Liver (tissue), 9 donors: ENCODE results near the gene DICER1. TPM values are rescaled to one million over a fixed set of nuclear protein-coding genes. Genes with fewer than 3 reads are reported as not detected.

Experiments
- DNase-seq: peaks from one replicate; pipeline ENCODE4 v3.0.0-alpha.2; 2017; ENCODE audit warnings: low spot score
- H3K27ac ChIP-seq, 2 donors: one replicate each; pipeline ENCODE4 v1.7.0; 2013; ENCODE audit warnings: inconsistent platforms in 2 of 2, low read length in 2 of 2, control low read depth in 1 of 2, low read depth in 1 of 2, mild to moderate bottlenecking in 1 of 2
- H3K27me3 ChIP-seq, 4 donors: one replicate each; pipeline versions ENCODE4 v1.6.1 to v1.7.0; 2013; ENCODE audit warnings: low read length in 3 of 4, inconsistent platforms in 1 of 4, mild to moderate bottlenecking in 1 of 4, moderate library complexity in 1 of 4; ENCODE audit not compliant: control insufficient read depth in 4 of 4, insufficient read depth in 4 of 4
- H3K36me3 ChIP-seq, 4 donors: one replicate each; pipeline versions ENCODE4 v1.6.1 to v1.7.0; 2013; ENCODE audit warnings: low read length in 3 of 4, mild to moderate bottlenecking in 3 of 4, low read depth in 1 of 4, moderate library complexity in 1 of 4; ENCODE audit not compliant: control insufficient read depth in 4 of 4, insufficient read depth in 3 of 4
- H3K4me1 ChIP-seq, 4 donors: one replicate each; pipeline versions ENCODE4 v1.6.1 to v1.7.0; 2013; ENCODE audit warnings: low read length in 3 of 4, mild to moderate bottlenecking in 3 of 4, moderate library complexity in 1 of 4; ENCODE audit not compliant: control insufficient read depth in 4 of 4, insufficient read depth in 4 of 4
- H3K4me3 ChIP-seq, 3 donors: one replicate each; pipeline versions ENCODE4 v1.6.1 to v1.7.0; 2013; ENCODE audit warnings: low read length in 3 of 3, control low read depth in 1 of 3, low read depth in 1 of 3, mild to moderate bottlenecking in 1 of 3
- H3K9ac ChIP-seq, 2 donors: one replicate each; pipeline ENCODE4 v1.7.0; 2013; ENCODE audit warnings: low read length in 2 of 2, mild to moderate bottlenecking in 2 of 2, moderate library complexity in 2 of 2, control low read depth in 1 of 2, low read depth in 1 of 2
- H3K9me3 ChIP-seq, 4 donors: one replicate each; pipeline versions ENCODE4 v1.6.1 to v1.7.0; 2013; ENCODE audit warnings: low read length in 3 of 4; ENCODE audit not compliant: control insufficient read depth in 4 of 4
- FOXA1 ChIP-seq: IDR thresholded peaks from 2 replicates; pipeline ENCODE4 v1.6.1; 2016; ENCODE audit warnings: antibody characterized with exemption
- FOXA2 ChIP-seq: IDR thresholded peaks from 2 replicates; pipeline ENCODE4 v1.6.1; 2016; ENCODE audit warnings: antibody characterized with exemption
- GABPA ChIP-seq, 2 donors: IDR thresholded peaks in 1 of 2; conservative IDR thresholded peaks in 1 of 2; 2 replicates each; pipeline ENCODE4 v1.6.1; 2016; ENCODE audit warnings: antibody characterized with exemption in 2 of 2, mild to moderate bottlenecking in 1 of 2, moderate library complexity in 1 of 2
- HNF4A ChIP-seq, 2 donors: conservative IDR thresholded peaks; 2 replicates each; pipeline ENCODE4 v1.6.1; 2016; ENCODE audit warnings: antibody characterized with exemption in 2 of 2, mild to moderate bottlenecking in 2 of 2
- HNF4G ChIP-seq: IDR thresholded peaks from 2 replicates; pipeline ENCODE4 v1.6.1; 2016; ENCODE audit warnings: antibody characterized with exemption
- JUND ChIP-seq, 2 donors: IDR thresholded peaks; 2 replicates each; pipeline ENCODE4 v1.6.1; 2016; ENCODE audit warnings: antibody characterized with exemption in 2 of 2
- NR2F2 ChIP-seq: IDR thresholded peaks from 2 replicates; pipeline ENCODE4 v1.6.1; 2016; ENCODE audit warnings: antibody characterized with exemption
- RXRA ChIP-seq, 2 donors: IDR thresholded peaks; 2 replicates each; pipeline ENCODE4 v1.6.1; 2017 to 2018; ENCODE audit warnings: antibody characterized with exemption in 2 of 2, mild to moderate bottlenecking in 1 of 2
- SP1 ChIP-seq: IDR thresholded peaks from 2 replicates; pipeline ENCODE4 v1.6.1; 2018; ENCODE audit warnings: antibody characterized with exemption, mild to moderate bottlenecking
- TAF1 ChIP-seq: conservative IDR thresholded peaks from 2 replicates; pipeline ENCODE4 v1.6.1; 2016; ENCODE audit warnings: antibody characterized with exemption, mild to moderate bottlenecking
- YY1 ChIP-seq: IDR thresholded peaks from 2 replicates; pipeline ENCODE4 v1.6.1; 2016; ENCODE audit warnings: antibody characterized with exemption, mild to moderate bottlenecking
- WGBS: extraction: QIAGEN DNeasy Blood & Tissue Kit; methylation state at CpG from one replicate; pipeline ENCODE4 v1.1.7; 2013; 5-methylcytosine and 5-hydroxymethylcytosine counted together
- polyA plus RNA-seq, 2 donors: library from polyadenylated mRNA; stranded (reverse) in 1 of 2; unstranded in 1 of 2; fragments of 200-250 nt in 1 of 2; fragments of >200 nt in 1 of 2; fragmentation: Nextera tagmentation in 1 of 2; extraction: Ambion mirVana in 1 of 2; gene quantifications; one replicate each; pipeline versions ENCODE4 v1.2.1 to v1.2.3, GENCODE V29; 2013 to 2015
- total RNA-seq, 2 donors: library from RNA; depleted of rRNA; stranded (reverse); fragments of >200 nt; gene quantifications; one replicate each; pipeline ENCODE4 v1.2.3, GENCODE V29; 2014
- TF ChIP-seq, protein P1 (sequence below): IDR thresholded peaks from 2 replicates; pipeline ENCODE4 v1.6.1; 2016; ENCODE audit warnings: antibody characterized with exemption, mild to moderate bottlenecking
- TF ChIP-seq, protein P2 (sequence below): IDR thresholded peaks from 2 replicates; pipeline ENCODE4 v1.6.1; 2016; ENCODE audit warnings: antibody characterized with exemption
- TF ChIP-seq, protein P3 (sequence below): fragments of 150-350 bp; IDR thresholded peaks from 2 replicates; pipeline ENCODE4 v1.5.1; 2017; ENCODE audit warnings: improper control_type of control experiment, low read depth, low read length; ENCODE audit not compliant: missing input control
- TF ChIP-seq, protein P4 (sequence below): IDR thresholded peaks from 2 replicates; pipeline ENCODE4 v1.6.1; 2016; ENCODE audit warnings: antibody characterized with exemption
- TF ChIP-seq, protein P5 (sequence below): IDR thresholded peaks from 2 replicates; pipeline ENCODE4 v1.6.1; 2016; ENCODE audit warnings: antibody characterized with exemption
- donor health status: healthy.
- donor health status: healthy.
- donor health status: healthy.
- donor health status: healthy.
- donor health status: healthy.

The DICER1 gene
- total and polyA plus RNA-seq, 4 donors = 7.5 to 43.6 (median 20.3) TPM

DNA sequence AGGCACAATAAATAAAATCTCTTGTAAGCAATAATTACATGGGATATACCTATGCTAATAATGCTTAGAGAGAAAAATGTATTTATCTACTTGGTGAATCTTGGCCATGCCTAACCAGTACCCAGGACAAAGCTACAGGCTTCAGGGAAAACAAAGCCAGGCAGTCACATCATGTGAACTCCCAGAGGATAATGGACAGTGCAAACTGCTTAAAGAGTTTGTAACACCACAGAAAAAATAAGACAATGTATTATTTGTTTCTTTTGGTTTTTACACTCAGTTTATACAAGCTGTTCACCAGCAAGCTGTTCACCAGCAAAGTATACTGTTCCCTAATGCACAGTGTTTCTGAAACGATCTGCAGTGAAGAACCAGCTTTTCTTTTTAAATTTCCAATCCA lies 38.0 kb downstream of the DICER1 start:
- Histone ChIP-seq H3K4me1 (no peaks in the 10 kb centered on the region), H3K36me3 (peaks cover 3 to 46% (median 24%) of the 10 kb centered on the region in 4 donors), H3K4me3 (no peak overlapping the region), H3K9ac (no peak overlapping the region), H3K9me3 (no peaks in the 10 kb centered on the region), H3K27ac (no peak overlapping the region), H3K27me3 (no peaks in the 10 kb centered on the region)
- DNase-seq = no peak
- TF ChIP-seq, protein P1, sequence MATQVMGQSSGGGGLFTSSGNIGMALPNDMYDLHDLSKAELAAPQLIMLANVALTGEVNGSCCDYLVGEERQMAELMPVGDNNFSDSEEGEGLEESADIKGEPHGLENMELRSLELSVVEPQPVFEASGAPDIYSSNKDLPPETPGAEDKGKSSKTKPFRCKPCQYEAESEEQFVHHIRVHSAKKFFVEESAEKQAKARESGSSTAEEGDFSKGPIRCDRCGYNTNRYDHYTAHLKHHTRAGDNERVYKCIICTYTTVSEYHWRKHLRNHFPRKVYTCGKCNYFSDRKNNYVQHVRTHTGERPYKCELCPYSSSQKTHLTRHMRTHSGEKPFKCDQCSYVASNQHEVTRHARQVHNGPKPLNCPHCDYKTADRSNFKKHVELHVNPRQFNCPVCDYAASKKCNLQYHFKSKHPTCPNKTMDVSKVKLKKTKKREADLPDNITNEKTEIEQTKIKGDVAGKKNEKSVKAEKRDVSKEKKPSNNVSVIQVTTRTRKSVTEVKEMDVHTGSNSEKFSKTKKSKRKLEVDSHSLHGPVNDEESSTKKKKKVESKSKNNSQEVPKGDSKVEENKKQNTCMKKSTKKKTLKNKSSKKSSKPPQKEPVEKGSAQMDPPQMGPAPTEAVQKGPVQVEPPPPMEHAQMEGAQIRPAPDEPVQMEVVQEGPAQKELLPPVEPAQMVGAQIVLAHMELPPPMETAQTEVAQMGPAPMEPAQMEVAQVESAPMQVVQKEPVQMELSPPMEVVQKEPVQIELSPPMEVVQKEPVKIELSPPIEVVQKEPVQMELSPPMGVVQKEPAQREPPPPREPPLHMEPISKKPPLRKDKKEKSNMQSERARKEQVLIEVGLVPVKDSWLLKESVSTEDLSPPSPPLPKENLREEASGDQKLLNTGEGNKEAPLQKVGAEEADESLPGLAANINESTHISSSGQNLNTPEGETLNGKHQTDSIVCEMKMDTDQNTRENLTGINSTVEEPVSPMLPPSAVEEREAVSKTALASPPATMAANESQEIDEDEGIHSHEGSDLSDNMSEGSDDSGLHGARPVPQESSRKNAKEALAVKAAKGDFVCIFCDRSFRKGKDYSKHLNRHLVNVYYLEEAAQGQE = no peak
- TF ChIP-seq, protein P2, sequence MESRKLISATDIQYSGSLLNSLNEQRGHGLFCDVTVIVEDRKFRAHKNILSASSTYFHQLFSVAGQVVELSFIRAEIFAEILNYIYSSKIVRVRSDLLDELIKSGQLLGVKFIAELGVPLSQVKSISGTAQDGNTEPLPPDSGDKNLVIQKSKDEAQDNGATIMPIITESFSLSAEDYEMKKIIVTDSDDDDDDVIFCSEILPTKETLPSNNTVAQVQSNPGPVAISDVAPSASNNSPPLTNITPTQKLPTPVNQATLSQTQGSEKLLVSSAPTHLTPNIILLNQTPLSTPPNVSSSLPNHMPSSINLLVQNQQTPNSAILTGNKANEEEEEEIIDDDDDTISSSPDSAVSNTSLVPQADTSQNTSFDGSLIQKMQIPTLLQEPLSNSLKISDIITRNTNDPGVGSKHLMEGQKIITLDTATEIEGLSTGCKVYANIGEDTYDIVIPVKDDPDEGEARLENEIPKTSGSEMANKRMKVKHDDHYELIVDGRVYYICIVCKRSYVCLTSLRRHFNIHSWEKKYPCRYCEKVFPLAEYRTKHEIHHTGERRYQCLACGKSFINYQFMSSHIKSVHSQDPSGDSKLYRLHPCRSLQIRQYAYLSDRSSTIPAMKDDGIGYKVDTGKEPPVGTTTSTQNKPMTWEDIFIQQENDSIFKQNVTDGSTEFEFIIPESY = no peak
- TF ChIP-seq SP1 (no peak), JUND (IDR thresholded peaks at IDR 0.05) (no peak), FOXA2 (no peak), RXRA (IDR thresholded peaks at IDR 0.05) (no peak), HNF4G (no peak)
- TF ChIP-seq, protein P3, sequence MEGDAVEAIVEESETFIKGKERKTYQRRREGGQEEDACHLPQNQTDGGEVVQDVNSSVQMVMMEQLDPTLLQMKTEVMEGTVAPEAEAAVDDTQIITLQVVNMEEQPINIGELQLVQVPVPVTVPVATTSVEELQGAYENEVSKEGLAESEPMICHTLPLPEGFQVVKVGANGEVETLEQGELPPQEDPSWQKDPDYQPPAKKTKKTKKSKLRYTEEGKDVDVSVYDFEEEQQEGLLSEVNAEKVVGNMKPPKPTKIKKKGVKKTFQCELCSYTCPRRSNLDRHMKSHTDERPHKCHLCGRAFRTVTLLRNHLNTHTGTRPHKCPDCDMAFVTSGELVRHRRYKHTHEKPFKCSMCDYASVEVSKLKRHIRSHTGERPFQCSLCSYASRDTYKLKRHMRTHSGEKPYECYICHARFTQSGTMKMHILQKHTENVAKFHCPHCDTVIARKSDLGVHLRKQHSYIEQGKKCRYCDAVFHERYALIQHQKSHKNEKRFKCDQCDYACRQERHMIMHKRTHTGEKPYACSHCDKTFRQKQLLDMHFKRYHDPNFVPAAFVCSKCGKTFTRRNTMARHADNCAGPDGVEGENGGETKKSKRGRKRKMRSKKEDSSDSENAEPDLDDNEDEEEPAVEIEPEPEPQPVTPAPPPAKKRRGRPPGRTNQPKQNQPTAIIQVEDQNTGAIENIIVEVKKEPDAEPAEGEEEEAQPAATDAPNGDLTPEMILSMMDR = no peak
- 85% methylated on average over 1 of the region's 1 CpG for whole genome bisulfite sequencing

DNA sequence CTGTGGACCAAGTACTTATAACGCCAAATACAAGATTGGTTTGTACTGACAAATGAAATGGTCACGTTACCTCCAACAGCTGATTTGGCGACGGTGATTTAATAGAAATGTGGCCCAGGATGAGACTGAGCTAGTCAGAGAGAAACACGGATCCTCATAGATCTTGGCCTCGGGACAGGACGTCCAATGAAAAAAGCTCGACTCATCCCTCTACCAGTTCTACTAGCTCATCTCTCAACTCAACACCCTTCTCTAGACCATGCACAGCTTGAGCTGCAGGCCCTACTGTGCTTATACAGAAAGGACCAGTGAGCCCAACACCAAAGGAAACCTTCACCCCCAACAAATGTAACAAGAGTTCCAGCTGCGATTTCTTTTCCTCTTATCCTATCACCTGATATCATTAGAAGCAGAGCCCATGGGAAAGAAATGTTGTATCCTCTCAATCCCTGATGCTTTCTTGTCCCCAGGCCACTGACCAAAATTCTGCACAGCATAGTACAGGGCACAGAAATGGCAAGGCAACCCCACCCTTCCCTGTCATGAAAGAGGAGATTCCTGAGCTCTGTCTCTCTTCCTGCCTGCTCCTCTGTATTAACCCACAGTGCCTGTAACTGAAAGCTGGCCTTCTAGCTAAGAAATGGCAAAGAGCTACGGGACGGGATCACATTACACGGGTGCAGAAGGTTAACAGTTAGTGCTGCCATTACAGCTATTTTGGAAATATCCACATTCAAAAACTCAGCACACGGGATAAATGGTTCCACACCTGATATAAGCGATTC lies 39.2 kb downstream of the DICER1 start:
- Histone ChIP-seq H3K4me1 (no peaks in the 10 kb centered on the region), H3K27ac (no peak overlapping the region), H3K9me3 (no peaks in the 10 kb centered on the region), H3K4me3 (no peak overlapping the region), H3K36me3 (peaks cover 0 to 37% (median 19%) of the 10 kb centered on the region in 4 donors), H3K27me3 (no peaks in the 10 kb centered on the region), H3K9ac (no peak overlapping the region)
- DNase-seq = no peak
- TF ChIP-seq RXRA (IDR thresholded peaks at IDR 0.05) (no peak), YY1 (no peak), FOXA1 (no peak), HNF4A (conservative IDR thresholded peaks at IDR 0.05) (no peak), JUND (IDR thresholded peaks at IDR 0.05) (no peak), SP1 (no peak), GABPA (IDR thresholded peaks at IDR 0.05 in 1 of 2, conservative IDR thresholded peaks at IDR 0.05 in 1 of 2) (no peak), TAF1 (no peak), NR2F2 (no peak)
- TF ChIP-seq, protein P3 = no peak
- TF ChIP-seq, protein P4, sequence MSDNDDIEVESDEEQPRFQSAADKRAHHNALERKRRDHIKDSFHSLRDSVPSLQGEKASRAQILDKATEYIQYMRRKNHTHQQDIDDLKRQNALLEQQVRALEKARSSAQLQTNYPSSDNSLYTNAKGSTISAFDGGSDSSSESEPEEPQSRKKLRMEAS = no peak
- TF ChIP-seq, protein P5, sequence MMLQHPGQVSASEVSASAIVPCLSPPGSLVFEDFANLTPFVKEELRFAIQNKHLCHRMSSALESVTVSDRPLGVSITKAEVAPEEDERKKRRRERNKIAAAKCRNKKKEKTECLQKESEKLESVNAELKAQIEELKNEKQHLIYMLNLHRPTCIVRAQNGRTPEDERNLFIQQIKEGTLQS = no peak
- 96% methylated on average over 14 of the region's 14 CpGs for WGBS
